ENCODE data around the gene EIF4A3. TPM values are rescaled to one million over a fixed set of nuclear protein-coding genes. Genes with fewer than 3 reads are reported as not detected.

EIF4A3 gene
- total and polyA plus RNA-seq, 12 donors = 16.2 to 51.0 (median 34.3) TPM

DNA sequence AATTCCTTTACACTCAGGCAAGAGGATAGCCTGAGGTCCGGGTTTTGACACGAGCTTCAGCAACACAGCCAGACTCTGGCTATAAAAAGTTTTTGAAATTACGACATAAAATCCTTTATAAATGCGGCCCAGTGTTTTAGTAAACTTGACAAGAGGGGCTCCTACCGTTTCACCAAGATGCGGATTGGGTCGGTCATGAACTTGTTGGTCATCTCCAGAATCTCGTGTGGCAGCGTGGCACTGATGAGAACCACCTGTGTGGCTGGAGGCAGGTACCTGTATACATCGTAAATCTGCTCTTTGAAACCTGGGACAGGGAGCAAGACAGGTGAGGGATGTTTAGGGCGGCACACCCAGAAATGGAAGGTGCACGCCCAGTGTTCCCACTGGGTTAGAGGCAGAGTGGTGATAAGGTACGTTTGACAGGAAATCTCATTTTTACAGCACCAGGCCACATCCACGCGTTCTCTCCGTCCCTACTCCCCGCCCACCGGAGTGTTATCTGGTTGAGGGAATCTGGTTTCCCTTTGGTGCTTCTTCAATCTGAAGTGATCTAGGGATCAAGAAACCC, 8.0 kb downstream of the EIF4A3 start:
- no peaks in the 10 kb centered on the region for H3K9me3 ChIP-seq
- H3K27me3 ChIP-seq = no peaks in the 10 kb centered on the region
- peaks cover 6 to 100% (median 94%) of the 10 kb centered on the region in 9 donors for H3K36me3 ChIP-seq
- DNase-seq (no peak), ATAC-seq (no peak)
- no peak overlapping the region for H3K4me3 ChIP-seq
- TF ChIP-seq, protein P1, sequence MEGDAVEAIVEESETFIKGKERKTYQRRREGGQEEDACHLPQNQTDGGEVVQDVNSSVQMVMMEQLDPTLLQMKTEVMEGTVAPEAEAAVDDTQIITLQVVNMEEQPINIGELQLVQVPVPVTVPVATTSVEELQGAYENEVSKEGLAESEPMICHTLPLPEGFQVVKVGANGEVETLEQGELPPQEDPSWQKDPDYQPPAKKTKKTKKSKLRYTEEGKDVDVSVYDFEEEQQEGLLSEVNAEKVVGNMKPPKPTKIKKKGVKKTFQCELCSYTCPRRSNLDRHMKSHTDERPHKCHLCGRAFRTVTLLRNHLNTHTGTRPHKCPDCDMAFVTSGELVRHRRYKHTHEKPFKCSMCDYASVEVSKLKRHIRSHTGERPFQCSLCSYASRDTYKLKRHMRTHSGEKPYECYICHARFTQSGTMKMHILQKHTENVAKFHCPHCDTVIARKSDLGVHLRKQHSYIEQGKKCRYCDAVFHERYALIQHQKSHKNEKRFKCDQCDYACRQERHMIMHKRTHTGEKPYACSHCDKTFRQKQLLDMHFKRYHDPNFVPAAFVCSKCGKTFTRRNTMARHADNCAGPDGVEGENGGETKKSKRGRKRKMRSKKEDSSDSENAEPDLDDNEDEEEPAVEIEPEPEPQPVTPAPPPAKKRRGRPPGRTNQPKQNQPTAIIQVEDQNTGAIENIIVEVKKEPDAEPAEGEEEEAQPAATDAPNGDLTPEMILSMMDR (IDR thresholded peaks at IDR 0.05) = no peak
- 91 to 92% methylated on average over 18 of the region's 18 CpGs for WGBS, 2 donors
- no peak overlapping the region for H3K27ac ChIP-seq
- H3K4me1 ChIP-seq = no peaks in the 10 kb centered on the region
- intact Hi-C loops (cut with DNase I) = no loop called here

DNA sequence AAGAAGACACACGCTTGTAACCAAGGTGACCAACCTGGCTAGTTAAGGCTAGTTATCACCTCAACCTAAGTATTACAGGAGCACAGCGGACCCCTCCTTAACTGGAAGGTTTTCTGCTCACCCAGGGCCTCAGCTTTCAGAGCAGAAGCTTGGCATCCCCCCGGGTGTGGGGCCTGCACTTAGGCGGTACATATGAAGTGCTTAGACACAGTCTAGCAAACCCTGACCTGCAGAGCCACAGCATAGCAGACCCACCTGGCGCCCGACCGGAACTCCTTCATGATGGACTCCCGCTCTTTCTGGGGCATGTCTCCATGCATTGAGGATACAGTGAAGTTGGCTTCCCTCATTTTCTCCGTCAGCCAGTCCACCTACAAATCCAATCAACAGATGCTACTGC, 9.8 kb downstream of the EIF4A3 start:
- DNase-seq = no peak
- Histone ChIP-seq H3K4me3 (no peak overlapping the region), H3K36me3 (peaks cover 6 to 99% (median 77%) of the 10 kb centered on the region in 9 donors), H3K27ac (no peak overlapping the region), H3K4me1 (no peaks in the 10 kb centered on the region), H3K27me3 (no peaks in the 10 kb centered on the region), H3K9me3 (no peaks in the 10 kb centered on the region)
- intact Hi-C loops (cut with DNase I) = no loop called here
- ATAC-seq = no peak
- WGBS, 2 donors = 96 to 98% methylated on average over 9 of the region's 9 CpGs
- TF ChIP-seq, protein P1 (IDR thresholded peaks at IDR 0.05) = no peak

DNA sequence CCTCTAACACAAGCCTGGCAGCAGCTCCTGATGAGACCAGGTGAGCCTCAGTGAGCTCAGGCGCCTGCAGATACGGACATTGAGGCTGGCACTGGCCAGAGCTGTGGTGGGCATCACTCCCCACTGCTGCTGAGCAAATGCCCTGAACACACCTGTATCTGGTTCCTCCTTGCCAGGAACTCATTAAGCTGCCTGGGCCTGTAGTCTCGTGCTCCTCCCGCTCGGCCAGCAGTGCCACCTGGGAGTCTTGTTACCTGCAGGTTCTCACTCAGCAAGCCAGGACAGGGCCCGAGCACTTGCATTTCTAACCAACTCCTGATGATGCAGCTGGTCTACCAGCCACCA, 13.3 kb downstream of the EIF4A3 start:
- Histone ChIP-seq H3K9me3 (no peaks in the 10 kb centered on the region), H3K27me3 (no peaks in the 10 kb centered on the region), H3K4me3 (no peak overlapping the region), H3K27ac (no peak overlapping the region), H3K4me1 (no peaks in the 10 kb centered on the region), H3K36me3 (peaks cover 0 to 66% (median 49%) of the 10 kb centered on the region in 9 donors)
- peak in 1 of 8 donors; percentile 22 for ATAC-seq
- no peak for DNase-seq
- WGBS, 2 donors = 97 to 98% methylated on average over 6 of the region's 6 CpGs
- intact Hi-C loops (cut with DNase I) = no loop called here
- TF ChIP-seq, protein P1 (IDR thresholded peaks at IDR 0.05) = no peak

DNA sequence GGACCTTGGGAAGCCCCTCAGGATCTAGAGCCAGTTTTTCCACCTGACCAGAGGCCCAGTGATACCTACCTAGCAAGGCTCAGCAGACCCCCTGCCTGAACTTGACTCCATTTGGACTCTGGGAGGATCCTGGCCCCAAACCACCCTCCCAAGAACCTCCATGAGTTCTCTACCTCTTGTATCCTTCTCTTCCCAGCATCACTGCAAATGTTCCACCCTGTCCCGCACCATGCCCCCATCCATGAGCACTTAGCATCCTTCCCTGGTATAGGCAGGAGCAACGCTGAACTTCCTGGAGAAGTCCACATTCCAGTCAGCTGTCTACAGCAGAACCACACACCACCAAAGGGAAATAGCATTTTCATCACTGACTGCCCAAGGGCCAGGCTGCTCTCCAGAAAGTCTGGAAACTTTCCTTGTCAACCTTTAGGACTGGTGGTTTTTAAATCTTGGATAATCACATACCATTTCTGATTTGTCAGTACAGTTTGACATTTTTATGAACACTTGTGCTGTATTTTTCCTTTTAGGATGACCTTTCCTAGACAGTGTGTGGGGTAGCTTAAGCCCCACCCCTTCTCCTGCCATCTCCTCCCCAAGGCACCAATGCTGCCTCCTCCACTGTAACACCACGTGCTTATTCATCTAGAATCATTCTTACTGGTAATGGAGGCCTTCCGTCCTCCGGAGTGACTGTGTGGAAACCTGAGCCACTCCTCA, 13.9 kb downstream of the EIF4A3 start:
- H3K4me3 ChIP-seq = no peak overlapping the region

More for the DNA sequence above, 13.9 kb downstream of the EIF4A3 start:
- peaks cover 0 to 61% (median 44%) of the 10 kb centered on the region in 9 donors for H3K36me3 ChIP-seq
- intact Hi-C loops (cut with DNase I) = no loop called here
- no peaks in the 10 kb centered on the region for H3K9me3 ChIP-seq
- no peak overlapping the region for H3K27ac ChIP-seq
- DNase-seq (no peak), ATAC-seq (peak in 1 of 8 donors; percentile 15)
- TF ChIP-seq, protein P1 (IDR thresholded peaks at IDR 0.05) = no peak
- no peaks in the 10 kb centered on the region for H3K27me3 ChIP-seq
- no peaks in the 10 kb centered on the region for H3K4me1 ChIP-seq
- WGBS, 2 donors = 84 to 86% methylated on average over 5 of the region's 5 CpGs

Data from heart right ventricle (tissue), 16 donors.